ENCODE measurements around the gene USH2A.

GRCh38 chr1:215780641-215781040 is 642.6 kb downstream of the USH2A start:
- TF ChIP-seq, protein P1, sequence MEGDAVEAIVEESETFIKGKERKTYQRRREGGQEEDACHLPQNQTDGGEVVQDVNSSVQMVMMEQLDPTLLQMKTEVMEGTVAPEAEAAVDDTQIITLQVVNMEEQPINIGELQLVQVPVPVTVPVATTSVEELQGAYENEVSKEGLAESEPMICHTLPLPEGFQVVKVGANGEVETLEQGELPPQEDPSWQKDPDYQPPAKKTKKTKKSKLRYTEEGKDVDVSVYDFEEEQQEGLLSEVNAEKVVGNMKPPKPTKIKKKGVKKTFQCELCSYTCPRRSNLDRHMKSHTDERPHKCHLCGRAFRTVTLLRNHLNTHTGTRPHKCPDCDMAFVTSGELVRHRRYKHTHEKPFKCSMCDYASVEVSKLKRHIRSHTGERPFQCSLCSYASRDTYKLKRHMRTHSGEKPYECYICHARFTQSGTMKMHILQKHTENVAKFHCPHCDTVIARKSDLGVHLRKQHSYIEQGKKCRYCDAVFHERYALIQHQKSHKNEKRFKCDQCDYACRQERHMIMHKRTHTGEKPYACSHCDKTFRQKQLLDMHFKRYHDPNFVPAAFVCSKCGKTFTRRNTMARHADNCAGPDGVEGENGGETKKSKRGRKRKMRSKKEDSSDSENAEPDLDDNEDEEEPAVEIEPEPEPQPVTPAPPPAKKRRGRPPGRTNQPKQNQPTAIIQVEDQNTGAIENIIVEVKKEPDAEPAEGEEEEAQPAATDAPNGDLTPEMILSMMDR (conservative IDR thresholded peaks at IDR 0.05; ENCODE audit: low read depth, low read length) = no peak
- no peak for TF ChIP-seq EZH2 (IDR thresholded peaks at IDR 0.05; ENCODE audit: borderline replicate concordance, low read depth, low read length, poor library complexity, severe bottlenecking)

Measured in A673 (cell line).